NCI-H345 treated with DMSO at 0.1 percent for 48 hours (cell line): ENCODE data around the gene SLC12A6.

Experiments used
- DNase-seq: peaks from one replicate; lab custom pipeline; 2025; ENCODE audit not compliant: unreplicated experiment; lab: John Stamatoyannopoulos, UW

Gene SLC12A6

DNA sequence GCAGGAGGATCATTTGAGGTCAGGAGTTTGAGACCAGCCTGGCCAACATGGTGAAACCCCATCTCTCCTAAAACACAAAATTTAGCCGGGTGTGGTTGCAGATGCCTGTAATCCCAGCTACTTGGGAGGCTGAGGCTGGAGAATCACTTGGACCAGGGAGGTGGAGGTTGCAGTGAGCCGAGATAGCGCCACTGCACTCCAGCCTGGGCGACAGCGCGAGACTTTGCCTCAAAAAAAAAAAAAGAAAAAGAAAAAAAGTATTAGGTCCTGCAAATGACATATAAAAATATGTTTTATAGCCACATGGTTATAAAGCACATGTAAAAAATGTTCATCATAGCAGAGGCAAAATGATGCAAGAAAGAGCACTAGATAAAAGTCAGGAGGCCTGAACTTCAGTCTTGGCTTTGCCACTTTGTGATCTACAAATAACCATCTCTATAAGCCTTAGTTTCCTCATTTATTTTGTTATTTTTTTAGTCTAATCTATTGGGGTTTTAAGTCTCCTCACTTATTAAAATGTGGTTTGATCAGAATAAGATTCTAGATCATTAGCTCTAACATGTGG is 4.9 kb downstream of the SLC12A6 start:
- DNase-seq = no peak

DNA sequence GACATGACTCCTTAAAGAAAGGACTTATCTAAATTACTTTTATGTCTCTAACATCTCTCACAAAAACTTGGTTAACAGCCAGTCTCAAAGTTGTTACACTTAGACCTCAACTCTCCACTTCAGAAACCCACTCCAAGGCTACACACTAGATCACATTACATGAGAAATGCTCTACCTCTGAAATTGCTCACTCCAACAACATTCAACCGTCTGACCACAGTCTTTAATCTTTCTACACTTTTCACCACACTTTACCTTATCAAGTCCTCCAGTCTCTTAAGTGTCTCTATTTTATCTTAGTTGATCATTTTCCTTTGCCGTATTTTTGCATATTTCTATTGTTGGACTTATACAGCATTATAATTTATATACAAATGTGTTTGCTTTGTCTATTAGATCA is 5.8 kb downstream of the SLC12A6 start:
- no peak for DNase-seq

DNA sequence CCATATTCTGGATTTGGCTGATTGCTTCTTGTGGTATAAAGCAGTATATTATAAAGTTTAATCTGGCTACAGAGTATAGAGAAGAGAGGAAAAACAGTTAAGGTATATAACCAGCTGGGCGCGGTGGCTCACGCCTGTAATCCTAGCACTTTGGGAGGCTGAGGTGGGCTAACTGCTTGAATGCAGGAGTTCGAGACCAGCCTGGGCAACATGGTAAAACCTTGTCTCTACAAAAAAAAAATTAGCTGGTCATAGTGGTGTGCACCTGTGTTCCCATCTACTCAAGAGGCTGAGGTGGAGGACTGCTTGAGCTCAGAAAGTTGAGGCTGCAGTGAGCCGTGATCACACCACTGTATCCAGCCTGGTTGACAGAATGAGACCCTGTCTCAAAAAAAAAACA is 7.3 kb downstream of the SLC12A6 start:
- DNase-seq = no peak

DNA sequence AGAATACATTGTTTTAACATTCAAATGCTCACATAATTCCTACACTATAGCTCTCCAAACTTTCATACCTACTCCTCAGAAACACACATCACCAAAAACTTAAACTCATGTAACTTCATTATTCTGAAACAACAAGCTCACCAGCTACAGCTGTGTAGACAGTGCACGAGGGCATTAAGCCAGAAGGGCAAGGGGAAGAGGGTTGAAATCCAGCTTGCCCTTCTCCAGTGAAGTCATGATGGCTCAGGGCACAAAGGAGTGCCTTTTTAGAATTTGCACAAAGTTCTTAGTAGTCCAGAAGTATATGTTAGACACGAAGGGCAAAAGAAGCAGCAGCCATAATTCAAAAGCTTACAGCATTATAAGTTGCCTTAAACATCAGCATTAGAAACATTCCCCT is 8.6 kb downstream of the SLC12A6 start:
- no peak for DNase-seq

DNA sequence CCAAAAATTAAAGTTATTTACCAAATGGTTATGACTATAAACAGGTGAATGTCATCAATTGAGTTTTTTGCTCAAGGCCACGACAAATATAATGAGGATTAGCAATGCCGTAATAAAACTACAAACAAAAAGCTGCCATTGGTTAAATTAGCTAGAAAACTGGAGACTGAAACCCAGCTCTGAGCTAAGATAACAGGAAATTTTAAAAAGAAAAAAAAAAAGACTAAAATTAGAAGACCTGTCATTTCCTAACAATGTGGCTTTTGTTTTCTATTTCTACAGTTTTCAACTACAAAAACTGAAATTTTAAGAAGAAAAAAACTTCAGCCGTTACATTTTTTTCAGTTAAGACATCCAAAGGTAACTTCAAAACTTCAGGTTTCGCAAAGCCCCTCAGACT is 9.7 kb downstream of the SLC12A6 start:
- no peak for DNase-seq

DNA sequence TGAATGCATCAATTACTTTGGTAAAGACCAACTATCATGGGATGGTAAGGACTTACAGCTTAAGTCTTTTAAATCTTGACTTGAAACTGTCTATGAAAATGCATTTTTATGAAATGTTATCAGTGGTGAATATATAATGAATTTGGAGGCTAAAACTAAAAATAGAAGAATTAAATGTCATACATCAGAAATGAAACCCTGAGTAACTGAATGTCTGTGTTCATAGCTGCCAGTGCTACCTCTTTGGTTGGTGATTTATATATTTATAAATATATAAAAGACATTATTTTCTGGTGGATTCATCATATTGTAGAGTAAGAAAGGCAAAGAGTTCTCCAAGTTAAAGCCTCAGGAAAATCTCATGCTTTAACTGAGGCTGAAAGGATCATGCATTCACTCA is 12.2 kb downstream of the SLC12A6 start:
- no peak for DNase-seq

DNA sequence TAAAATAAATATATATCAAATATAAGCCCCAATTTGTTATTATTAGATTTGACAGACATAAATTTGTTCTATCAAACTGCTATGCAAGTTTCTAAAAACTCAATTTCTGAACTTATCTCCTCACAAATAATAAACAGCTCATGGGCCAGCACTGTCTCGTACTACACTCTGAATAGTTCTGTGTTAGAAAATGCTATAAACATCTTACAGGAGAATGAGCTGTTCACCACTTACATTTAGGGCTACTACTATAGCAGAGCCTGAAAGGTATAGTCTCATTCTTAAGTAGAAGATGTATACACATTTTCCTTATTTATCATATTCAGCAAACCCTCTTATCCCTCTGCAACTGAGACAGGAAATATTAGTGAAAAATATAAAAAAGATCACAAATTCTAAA is 12.6 kb downstream of the SLC12A6 start:
- no peak for DNase-seq

DNA sequence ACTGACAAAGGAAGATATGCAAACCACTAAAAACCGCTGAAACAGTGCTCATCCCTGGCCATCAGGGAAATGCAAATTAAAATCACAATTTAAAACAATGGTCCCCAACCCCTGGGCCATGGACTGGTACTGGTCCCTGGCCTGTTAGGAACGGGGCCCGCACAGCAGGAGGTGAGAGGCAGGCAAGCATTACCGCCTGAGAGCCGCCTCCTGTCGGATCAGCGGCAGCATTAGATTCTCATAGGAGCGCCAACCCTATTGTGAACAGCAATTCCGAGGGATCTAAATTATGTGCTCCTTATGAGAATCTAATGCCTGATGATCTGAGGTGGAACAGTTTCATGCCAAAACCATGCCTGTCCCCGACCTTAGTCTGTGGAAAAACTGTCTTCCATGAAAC is 14.4 kb downstream of the SLC12A6 start:
- no peak for DNase-seq

DNA sequence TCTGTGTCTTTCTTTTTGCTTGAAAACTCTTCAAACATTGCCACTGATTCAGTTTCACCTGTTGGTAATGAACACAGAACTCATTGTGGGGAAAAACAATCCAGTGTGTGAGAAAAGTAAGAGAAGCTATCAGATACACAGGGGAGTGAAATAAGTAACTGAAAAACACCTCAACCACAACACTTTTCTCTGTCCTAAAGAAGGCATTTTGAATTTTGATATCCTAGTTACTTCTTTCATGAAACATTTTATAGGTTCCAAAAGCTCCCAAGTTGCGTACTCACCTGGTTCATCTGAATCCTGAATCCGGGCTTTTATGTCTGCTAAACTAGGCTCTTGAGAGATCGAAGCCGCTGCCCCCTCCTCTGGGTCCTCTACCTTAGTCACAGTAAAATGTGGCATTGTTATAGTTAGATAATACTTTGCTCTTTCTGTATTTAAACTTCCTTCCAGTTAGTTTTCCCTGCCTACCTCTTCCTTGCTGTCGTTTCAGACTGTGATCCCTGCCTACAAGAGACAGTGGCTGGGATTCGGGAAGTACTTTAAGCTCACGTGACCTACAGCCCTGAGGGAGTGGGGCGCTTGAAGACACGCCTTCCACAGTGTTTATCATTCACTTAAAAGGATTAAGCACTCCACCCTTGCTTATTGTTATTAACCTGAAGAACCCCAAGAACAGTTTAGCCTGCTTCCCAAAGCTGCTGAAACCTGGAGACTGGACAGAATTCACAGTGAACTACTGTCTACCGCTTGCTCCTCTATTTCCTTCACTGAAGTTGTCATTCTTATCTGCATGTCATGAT is 19.1 kb downstream of the SLC12A6 start:
- DNase-seq = peak; percentile 22

DNA sequence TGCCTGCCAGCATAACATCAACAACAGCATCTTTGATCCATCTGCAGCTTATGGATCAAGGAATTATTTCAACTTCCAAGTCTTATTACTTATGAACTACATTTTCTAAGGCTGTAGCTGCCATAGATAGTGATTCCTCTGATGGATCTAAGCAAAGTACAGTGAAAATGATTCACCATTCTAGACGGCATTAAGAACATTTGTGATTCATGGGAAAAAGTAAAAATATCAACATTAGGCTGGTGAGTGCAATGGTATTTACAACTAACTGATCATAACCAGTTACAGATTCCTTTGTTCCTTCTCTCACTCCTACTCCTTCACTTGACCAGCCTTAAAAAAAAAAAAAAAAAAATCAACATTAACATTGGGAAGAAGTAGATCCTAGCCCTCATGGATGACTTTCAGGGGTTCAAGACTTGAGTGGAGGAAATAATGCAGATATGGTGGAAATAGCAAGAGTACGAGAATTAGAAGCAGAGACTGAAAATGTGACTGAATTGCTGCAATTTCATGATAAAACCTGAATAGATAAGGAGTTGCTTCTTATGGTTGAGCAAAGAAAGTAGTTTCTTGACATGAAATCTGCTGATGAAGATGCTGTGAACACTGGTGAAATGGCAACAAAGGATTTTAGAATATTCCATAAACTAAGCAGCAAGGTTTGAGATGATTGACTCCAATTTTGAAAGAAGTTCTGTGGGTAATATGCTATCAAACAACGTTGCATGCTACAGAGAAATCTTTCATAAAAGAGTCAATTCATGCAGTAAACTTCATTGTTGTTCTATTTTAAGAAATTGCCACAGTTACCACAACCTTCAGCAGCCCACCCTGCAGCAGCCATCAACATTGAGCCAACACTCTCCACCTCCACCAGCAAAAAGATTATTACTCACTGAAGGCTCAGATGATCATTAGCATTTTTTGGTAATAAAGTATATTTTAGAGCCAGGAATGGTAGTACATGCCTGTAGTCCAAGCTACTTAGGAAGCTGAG is 22.8 kb downstream of the SLC12A6 start:
- DNase-seq = no peak

DNA sequence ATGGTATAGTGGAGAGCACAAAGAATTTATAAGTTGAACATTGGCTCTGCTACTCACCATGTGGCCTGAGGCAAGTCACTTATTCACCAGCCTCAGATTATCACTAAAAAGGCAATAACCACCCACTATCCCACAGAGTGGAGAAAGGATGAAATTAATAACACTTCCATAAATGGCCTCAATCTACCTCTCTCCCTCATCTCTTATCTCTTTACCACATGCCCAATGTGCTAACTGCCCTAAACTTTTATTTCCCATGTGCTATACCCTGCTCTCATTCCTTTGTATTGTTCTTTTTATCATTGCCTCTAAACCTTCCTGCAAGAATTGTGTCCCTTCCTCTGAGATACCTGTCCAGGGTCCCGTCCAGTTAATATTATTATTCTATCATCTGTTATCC is 26.0 kb downstream of the SLC12A6 start:
- DNase-seq = no peak

DNA sequence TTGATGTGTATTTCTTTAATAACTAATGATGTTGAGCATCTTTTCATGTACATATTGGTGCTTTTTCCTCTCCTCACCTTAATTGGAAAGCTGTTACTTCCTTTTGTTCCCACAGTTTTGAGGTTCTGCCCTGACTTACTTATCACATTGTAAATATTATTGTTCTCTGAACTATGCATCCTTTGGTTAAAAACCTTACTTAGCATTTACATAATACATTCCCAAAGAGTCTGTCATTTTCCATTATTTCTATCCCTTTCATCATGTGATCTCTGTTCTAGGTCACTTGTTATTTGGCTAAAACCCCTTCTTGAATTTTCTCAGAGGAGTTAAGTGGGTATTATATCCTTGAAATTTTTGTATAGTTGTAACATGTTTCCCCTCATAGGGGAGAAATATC is 33.0 kb downstream of the SLC12A6 start:
- DNase-seq = no peak

DNA sequence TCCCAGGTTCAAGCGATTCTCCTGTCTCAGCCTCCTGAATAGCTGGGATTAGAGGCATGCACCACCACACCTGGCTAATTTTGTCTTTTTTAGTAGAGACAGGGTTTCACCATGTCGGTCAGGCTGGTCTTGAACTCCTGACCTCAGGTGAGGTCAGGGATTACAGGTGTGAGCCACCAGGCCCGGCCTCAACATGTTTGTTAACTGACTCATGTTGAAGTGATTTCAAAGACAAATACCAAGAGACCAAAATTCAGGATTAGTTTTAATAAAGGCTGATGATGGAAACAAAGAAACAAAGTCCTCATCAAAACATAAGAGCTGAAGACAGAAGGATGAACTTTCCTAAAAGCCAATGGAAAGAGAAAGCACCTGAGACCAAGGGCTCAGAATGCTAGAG is 36.5 kb downstream of the SLC12A6 start:
- DNase-seq = no peak

DNA sequence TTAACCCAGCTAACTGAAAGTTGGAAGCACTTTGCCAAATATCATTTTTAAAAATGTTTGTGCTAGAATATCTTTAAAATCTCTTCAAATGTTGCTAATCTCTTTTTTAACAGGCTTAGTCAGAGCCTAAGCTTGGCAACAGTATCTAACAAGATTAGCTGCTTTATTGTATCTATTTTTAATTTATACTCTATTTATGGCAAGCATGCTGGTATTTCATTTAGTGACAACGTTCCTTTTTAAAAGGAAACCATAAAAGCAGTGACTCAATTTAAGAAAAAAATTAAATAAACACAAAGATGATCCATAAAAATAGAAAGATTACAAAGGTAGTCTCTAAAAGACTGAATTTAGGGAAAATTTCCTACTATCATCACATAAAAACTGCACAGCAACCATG is 40.5 kb downstream of the SLC12A6 start:
- no peak for DNase-seq

DNA sequence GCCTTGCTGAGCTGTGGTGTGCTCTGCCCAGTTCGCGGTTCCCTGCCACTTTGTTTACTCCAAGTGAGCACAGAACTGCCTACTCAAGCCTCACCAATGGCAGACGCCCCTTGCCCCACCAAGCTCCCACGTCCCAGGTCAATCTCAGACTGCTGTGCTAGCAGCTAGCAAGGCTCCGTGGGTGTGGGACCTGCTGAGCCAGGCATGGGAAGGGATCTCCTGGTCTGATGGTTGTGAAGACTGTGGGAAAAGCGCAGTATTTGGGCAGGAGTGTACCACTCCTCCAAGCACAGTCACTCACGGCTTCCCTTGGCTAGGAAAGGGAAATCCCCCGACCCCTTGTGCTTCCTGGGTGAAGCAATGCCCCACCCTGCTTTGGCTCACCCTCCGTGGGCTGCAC is 45.0 kb downstream of the SLC12A6 start:
- no peak for DNase-seq

DNA sequence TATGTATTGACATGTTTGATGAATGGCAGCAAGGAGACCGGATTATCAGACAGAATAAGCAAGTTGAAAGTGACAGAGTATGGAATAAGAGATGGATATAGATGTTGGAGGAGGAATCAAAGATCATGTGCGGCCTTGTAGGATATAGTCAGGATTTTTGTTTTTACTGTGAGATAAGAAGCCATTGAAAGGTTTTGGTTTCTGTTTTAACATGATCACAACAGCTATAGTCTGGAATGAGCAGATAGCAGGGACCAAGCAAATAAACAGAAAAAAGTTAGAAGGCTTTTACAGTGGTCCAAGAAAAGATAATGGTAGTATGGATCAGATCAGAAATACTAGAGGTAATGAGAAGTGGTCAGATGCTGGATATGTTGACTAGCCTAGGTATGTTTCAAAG is 52.6 kb downstream of the SLC12A6 start:
- no peak for DNase-seq

DNA sequence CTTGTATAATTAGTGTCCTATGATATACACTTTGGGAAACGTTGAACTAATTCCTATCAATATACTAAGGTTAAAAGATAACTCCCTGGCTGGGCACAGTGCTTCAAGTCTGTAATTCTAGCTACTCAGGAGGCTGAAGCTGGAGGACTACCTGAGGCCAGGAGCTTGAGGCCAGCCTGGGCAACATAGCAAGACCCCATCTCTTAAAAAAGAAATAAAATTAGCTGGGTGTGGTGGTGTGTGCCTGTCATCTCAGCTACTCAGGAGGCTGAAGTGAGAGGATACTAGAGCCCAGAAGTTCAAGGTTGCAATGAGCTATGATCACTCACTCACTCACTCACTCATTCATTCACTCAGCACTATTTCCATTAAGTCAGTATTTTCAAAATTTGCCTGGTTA is 55.2 kb downstream of the SLC12A6 start:
- DNase-seq = no peak

DNA sequence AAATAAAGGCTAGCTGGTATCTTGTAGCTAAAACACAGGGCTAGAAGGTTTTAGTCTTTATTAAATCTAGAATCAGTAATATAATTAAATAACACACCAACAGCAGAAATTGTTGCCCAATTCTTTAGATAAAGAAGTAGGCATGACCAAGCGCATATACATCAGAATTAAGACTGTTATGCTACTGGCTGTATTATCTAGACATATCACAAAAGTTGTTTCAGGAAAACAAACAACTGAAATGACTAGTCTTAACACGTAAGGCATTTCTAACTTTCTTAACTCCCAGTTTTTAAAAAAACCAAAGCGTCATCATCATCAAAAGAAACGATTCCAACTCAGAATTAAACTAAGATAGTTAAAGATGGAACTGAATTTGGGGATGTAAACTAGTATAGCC is 57.4 kb downstream of the SLC12A6 start:
- DNase-seq = no peak

DNA sequence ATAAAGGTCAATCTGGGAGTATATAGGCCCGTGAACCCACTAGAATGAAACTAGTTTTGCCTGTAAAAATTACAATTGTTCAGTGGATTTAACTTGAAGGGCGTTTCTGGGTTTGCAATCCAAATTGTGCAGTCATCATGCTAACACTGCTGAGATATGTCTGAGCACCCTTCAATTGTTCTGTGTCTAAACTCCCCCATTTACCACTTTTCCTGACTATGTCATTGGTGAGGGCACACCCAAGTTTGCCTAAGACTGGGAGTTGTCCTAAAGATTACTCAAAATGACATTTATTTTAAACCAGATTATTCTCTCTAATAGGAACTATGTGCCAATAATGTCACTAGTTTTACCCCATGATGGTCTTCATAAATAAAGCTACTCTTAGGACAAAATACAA is 58.2 kb downstream of the SLC12A6 start:
- no peak for DNase-seq

DNA sequence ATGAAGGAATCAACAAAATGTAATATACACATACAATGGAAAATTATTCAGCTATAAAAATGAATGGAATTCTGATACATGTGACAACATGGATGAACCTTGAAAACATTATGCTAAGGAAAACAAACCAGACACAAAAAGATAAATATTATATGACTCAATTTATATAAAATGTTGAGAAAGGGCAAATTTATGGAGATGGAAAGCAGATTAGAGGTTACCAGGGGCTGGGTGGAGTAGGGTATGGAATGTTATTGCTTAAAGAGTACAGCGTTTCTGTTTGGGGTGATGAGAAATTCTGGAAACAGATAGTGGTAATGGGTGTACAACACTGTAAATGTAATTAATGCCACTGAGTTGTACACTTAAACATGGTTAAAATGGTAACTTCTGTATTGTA is 61.9 kb downstream of the SLC12A6 start:
- DNase-seq = no peak

DNA sequence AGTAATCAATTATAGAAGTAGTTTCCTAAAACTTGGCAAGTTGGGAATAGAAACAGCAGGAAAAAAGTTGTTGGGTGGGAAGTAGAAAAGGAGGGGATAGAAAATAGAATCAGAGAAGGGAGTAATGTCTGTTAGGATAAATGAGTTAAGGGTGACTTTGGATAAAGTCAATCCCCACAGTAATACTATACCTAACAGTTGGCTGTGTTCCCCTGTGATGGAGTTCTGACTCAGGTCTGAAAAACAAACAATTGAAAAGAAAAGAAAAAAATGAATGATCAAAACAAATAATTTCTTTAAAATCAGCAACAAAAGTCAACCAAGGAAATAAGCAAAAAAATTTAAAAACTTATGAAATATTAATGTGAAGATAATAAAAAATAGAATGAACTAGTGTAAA is 62.4 kb downstream of the SLC12A6 start:
- DNase-seq = no peak

DNA sequence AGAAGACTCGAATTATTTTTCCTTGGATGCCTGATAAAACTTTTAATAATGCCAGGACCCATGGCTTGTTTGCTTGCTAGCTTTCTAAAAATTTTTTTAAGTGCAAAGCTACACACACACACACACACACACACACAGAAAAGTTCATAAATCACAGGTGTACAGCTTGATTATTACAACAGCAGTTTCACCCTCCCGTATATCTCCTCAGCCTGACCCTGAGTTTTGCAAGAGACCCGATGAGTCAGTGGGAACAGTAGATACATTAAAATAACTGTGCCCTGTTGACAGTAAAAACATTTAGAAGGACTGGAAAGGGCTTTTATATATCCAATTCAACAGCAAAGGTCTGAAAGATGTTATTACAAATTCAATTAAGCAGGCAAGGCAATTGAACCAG is 66.1 kb downstream of the SLC12A6 start:
- DNase-seq = no peak
